Stomach (tissue), 4 donors: ENCODE data around the gene SHOC2.
"Not testable (repeated sequence)": the region's sequence is repeated elsewhere in the genome, so short reads cannot be mapped to it uniquely, and the experiment has no call there.

ENCODE experiments used
- POLR2AphosphoS5 ChIP-seq, 3 donors: sonication (generic); formaldehyde crosslinking; IDR thresholded peaks; one replicate each; pipeline ENCODE4 v1.6.1; 2016; ENCODE audit warnings: antibody characterized with exemption in 3 of 3
- TF ChIP-seq, protein P1 (sequence below), 7 experiments: fragments of 450-650 bp in 4 of 7; fragments of 200-600 bp in 3 of 7; sonication (generic) in 3 of 7; IDR thresholded peaks; one replicate each; pipeline ENCODE4 v1.5.1; 2016 to 2019; ENCODE audit warnings: antibody characterized with exemption in 7 of 7, control low read depth in 2 of 7, mild to moderate bottlenecking in 1 of 7

DNA sequence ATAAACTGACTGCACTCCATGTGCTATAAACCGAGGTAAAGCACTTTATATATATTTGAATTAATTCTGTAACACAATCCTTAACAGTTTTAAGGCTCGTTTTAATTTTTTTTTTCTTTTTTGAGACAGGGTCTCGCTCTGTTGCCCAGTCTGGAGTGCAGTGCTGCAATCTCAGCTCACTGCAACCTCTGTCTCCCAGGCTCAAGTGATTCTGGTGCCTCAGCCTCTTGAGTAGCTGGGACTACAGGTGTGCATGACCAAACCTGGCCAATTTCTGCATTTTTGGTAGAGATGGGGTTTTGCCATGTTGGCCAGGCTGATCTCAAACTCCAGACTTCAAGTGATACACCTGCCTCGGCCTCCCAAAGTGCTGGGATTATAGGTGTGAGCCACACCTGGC lies 3.8 kb upstream of the SHOC2 start:
- TF ChIP-seq POLR2AphosphoS5 (IDR thresholded peaks at IDR 0.05), result not testable (repeated sequence)
- TF ChIP-seq, protein P1, sequence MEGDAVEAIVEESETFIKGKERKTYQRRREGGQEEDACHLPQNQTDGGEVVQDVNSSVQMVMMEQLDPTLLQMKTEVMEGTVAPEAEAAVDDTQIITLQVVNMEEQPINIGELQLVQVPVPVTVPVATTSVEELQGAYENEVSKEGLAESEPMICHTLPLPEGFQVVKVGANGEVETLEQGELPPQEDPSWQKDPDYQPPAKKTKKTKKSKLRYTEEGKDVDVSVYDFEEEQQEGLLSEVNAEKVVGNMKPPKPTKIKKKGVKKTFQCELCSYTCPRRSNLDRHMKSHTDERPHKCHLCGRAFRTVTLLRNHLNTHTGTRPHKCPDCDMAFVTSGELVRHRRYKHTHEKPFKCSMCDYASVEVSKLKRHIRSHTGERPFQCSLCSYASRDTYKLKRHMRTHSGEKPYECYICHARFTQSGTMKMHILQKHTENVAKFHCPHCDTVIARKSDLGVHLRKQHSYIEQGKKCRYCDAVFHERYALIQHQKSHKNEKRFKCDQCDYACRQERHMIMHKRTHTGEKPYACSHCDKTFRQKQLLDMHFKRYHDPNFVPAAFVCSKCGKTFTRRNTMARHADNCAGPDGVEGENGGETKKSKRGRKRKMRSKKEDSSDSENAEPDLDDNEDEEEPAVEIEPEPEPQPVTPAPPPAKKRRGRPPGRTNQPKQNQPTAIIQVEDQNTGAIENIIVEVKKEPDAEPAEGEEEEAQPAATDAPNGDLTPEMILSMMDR (IDR thresholded peaks at IDR 0.05), result not testable (repeated sequence)
